GM12878 (cell line): Measurements from ENCODE around the gene BDP1. TPM values are rescaled to one million over a fixed set of nuclear protein-coding genes. Genes with fewer than 3 reads are reported as not detected.

ENCODE experiments used
- ATAC-seq: fragments of 200-7000 bp; cut with Tn5 transposase; 3 replicates; pipeline ENCODE4 v1.9.1; 2020; ENCODE audit warnings: mild to moderate bottlenecking, moderate library complexity
- BruUV-seq: library from RNA; stranded (reverse); fragments of 400-500 nt; replicated peaks from 2 replicates; lab custom pipeline; 2021; lab: Mats Ljungman, UMichigan
- CTCF ChIA-PET: fragments of 300-600 bp; sonication (Branson Sonifier 250); formaldehyde crosslinking; extraction: SDS; loops from one replicate; lab custom pipeline; 2021; ENCODE audit warnings: inconsistent platforms; lab: Yijun Ruan, JAX
- POLR2A ChIA-PET: fragments of 350-600 bp; formaldehyde crosslinking; extraction: SDS; loops from one replicate; lab custom pipeline; 2021; ENCODE audit warnings: inconsistent platforms; lab: Charles Lee
- RAD21 ChIA-PET: fragments of 300-600 bp; sonication (Branson Sonifier 250); formaldehyde crosslinking; loops from one replicate; lab custom pipeline; 2023; ENCODE audit warnings: antibody characterized with exemption; ENCODE audit not compliant: unreplicated experiment; lab: Charles Lee
- SMC1A ChIA-PET: fragments of 300-600 bp; sonication (Branson Sonifier 250); formaldehyde crosslinking; loops from one replicate; lab custom pipeline; 2023; ENCODE audit not compliant: unreplicated experiment, uncharacterized antibody; lab: Charles Lee
- DNase-seq: peaks from one replicate; pipeline ENCODE4 v3.0.0-alpha.2; 2011; ENCODE audit warnings: low read depth, low spot score
- FAIRE-seq: peaks from 3 replicates; lab custom pipeline; 2011; peaks lifted over from hg19 to GRCh38; lab: Jason Lieb, UNC
- H2AFZ ChIP-seq: 2 replicates; pipeline ENCODE4 v1.6.0; 2011; ENCODE audit warnings: low read depth, low read length, control low read depth; ENCODE audit not compliant: control insufficient read depth
- H3K27ac ChIP-seq: 2 replicates; pipeline ENCODE4 v1.5.1; 2011; ENCODE audit warnings: control low read depth; ENCODE audit not compliant: control insufficient read depth, insufficient read depth
- H3K27me3 ChIP-seq, 2 experiments: replicated peaks in 1 of 2; 2 replicates each; pipeline versions ENCODE4 v1.6.0 to v1.6.1; 2011; ENCODE audit warnings: low read length in 1 of 2; ENCODE audit not compliant: control insufficient read depth in 2 of 2, insufficient read depth in 2 of 2
- H3K36me3 ChIP-seq, 2 experiments: 2 replicates each; pipeline ENCODE4 v1.5.1; 2011; ENCODE audit warnings: low read length in 1 of 2; ENCODE audit not compliant: control insufficient read depth in 2 of 2, insufficient read depth in 2 of 2
- H3K4me1 ChIP-seq: 2 replicates; pipeline ENCODE4 v1.6.1; 2011; ENCODE audit warnings: mild to moderate bottlenecking, low read length, moderate library complexity, mixed read lengths; ENCODE audit not compliant: control insufficient read depth, insufficient read depth
- H3K4me2 ChIP-seq: 2 replicates; pipeline ENCODE4 v1.6.0; 2011; ENCODE audit warnings: control low read depth; ENCODE audit not compliant: control insufficient read depth, insufficient read depth
- H3K4me3 ChIP-seq: fragments of 200-600 bp; sonication (generic); 2 replicates; pipeline ENCODE4 v1.5.1; 2016
- H3K79me2 ChIP-seq: 2 replicates; pipeline ENCODE4 v1.6.0; 2011; ENCODE audit warnings: low read length; ENCODE audit not compliant: control insufficient read depth, insufficient read depth
- H3K9ac ChIP-seq: 2 replicates; pipeline ENCODE4 v1.8.0; 2011; ENCODE audit warnings: low read length, control low read depth, mixed read lengths; ENCODE audit not compliant: control insufficient read depth, insufficient read depth
- H3K9me3 ChIP-seq: replicated peaks from 3 replicates; pipeline ENCODE4 v1.5.1; 2011; ENCODE audit warnings: mild to moderate bottlenecking, low read length; ENCODE audit not compliant: control insufficient read depth, insufficient read depth
- H4K20me1 ChIP-seq: 2 replicates; pipeline ENCODE4 v1.6.0; 2011; ENCODE audit not compliant: control insufficient read depth, insufficient read depth
- BCLAF1 ChIP-seq: fragments of 450-650 bp; IDR thresholded peaks from 2 replicates; pipeline ENCODE4 v1.6.1; 2017; ENCODE audit warnings: antibody characterized with exemption, mild to moderate bottlenecking, moderate library complexity
- MTA2 ChIP-seq: fragments of 450-650 bp; IDR thresholded peaks from 2 replicates; pipeline ENCODE4 v1.6.1; 2016; ENCODE audit warnings: low read depth, mild to moderate bottlenecking, moderate library complexity
- NBN ChIP-seq: fragments of 450-650 bp; IDR thresholded peaks from 2 replicates; pipeline ENCODE4 v1.6.1; 2016
- SMAD1 ChIP-seq: fragments of 450-650 bp; IDR thresholded peaks from 2 replicates; pipeline ENCODE4 v1.6.1; 2018; ENCODE audit warnings: mild to moderate bottlenecking, low read depth; ENCODE audit not compliant: partially characterized antibody
- SUZ12 ChIP-seq: fragments of 200-600 bp; sonication (generic); IDR thresholded peaks from one replicate; pipeline ENCODE4 v1.6.1; 2018; ENCODE audit warnings: antibody characterized with exemption, mild to moderate bottlenecking; ENCODE audit not compliant: unreplicated experiment
- WGBS: methylation state at CpG from one replicate; pipeline ENCODE4 v1.1.6; 2016; ENCODE audit warnings: low lambda C conversion rate; ENCODE audit not compliant: insufficient replicate concordance, insufficient coverage; ENCODE audit errors: missing lambda C conversion rate; 5-methylcytosine and 5-hydroxymethylcytosine counted together
- in situ Hi-C: fragments of 300-500 bp; cut with MboI; formaldehyde crosslinking; loops from 9 replicates; pipeline ENCODE4 v1.14.3; 2018; ENCODE audit warnings: mixed read lengths
- intact Hi-C: fragments of 100-400 bp; cut with micrococcal nuclease; formaldehyde crosslinking; loops from one replicate; pipeline ENCODE4 v1.14.2; 2022; ENCODE audit not compliant: unreplicated experiment
- polyA plus RNA-seq, 11 experiments: library from polyadenylated mRNA; depleted of rRNA in 4 of 11; unstranded in 6 of 11; stranded (reverse) in 5 of 11; fragments of >200 nt; fragmentation: Nextera tagmentation in 4 of 11; fragmentation: Illumina TruSeq in 1 of 11; extraction: Ambion mirVana in 4 of 11; extraction: Trizol in 1 of 11; gene quantifications; 1 replicate in 1 of 11; 2 replicates in 10 of 11; pipeline versions ENCODE4 v1.2.1 to v1.2.3, GENCODE V29; 2011 to 2016; ENCODE audit warnings: inconsistent platforms in 2 of 11, missing spikeins in 2 of 11, low read depth in 1 of 11
- total RNA-seq, 4 experiments: library from RNA; depleted of rRNA in 3 of 4; stranded (reverse); fragments of >200 nt in 3 of 4; fragmentation: Illumina TruSeq in 1 of 4; extraction: Trizol in 1 of 4; gene quantifications; 2 replicates each; pipeline versions ENCODE4 v1.2.1 to v1.2.3, GENCODE V29; 2013 to 2021

Gene BDP1
- total and polyA plus RNA-seq, 10 of the 15 experiments (the other 5 are each of a cell fraction or from before 2014, with no cell fraction given) = 6.1 to 31.1 (median 17.7) TPM

- no peak overlapping the region for H3K4me3 ChIP-seq
- DNase-seq (no peak), FAIRE-seq (no peak), ATAC-seq (no peak)
- TF ChIP-seq SMAD1 (no peak), BCLAF1 (no peak), NBN (no peak), SUZ12 (no peak), MTA2 (no peak)
- no peak overlapping the region for H2AFZ ChIP-seq
- intact Hi-C loops (no loop called here), in situ Hi-C loops (no loop called here)
- no peaks in the 10 kb centered on the region for H4K20me1 ChIP-seq
- ChIA-PET RAD21 (no interaction called here), POLR2A (no interaction called here), SMC1A (interaction anchor here (1.1 kb wide), 1 partner anchor 14 kb away, joined by 3 read pairs; no protein-coding TSS in a partner anchor), CTCF (interaction anchor here (0.5 kb wide), 1 partner anchor 127 kb away, joined by 3 read pairs; no protein-coding TSS in a partner anchor)
- peaks cover 1 to 19% of the 10 kb centered on the region in 2 experiments for H3K36me3 ChIP-seq
- H3K9ac ChIP-seq = no peak overlapping the region
- no peak overlapping the region for H3K27ac ChIP-seq
- no peaks in the 10 kb centered on the region for H3K27me3 ChIP-seq
- H3K9me3 ChIP-seq = no peaks in the 10 kb centered on the region
- BruUV-seq = no TSS peak
- no peaks in the 10 kb centered on the region for H3K79me2 ChIP-seq
- 97% methylated on average over 2 of the region's 2 CpGs for WGBS
- H3K4me1 ChIP-seq = no peaks in the 10 kb centered on the region
- H3K4me2 ChIP-seq = no peak overlapping the region
Measured at GRCh38 chr5:71503536-71503935, 48.1 kb downstream of the BDP1 start.
